Panc1 (cell line): ENCODE results near the gene BRINP3.

Source experiments
- CTCF ChIP-seq: fragments of 450-650 bp; IDR thresholded peaks from 2 replicates; pipeline ENCODE4 v1.5.1; 2017; ENCODE audit warnings: mild to moderate bottlenecking
- POLR2AphosphoS5 ChIP-seq: IDR thresholded peaks from 2 replicates; pipeline ENCODE4 v1.6.1; 2012; ENCODE audit warnings: mild to moderate bottlenecking, low read depth, low read length, moderate library complexity
- REST ChIP-seq, 2 experiments: IDR thresholded peaks; 2 replicates each; pipeline ENCODE4 v1.6.1; 2011 to 2012; ENCODE audit warnings: low read depth in 2 of 2, control low read depth in 1 of 2, low read length in 1 of 2, mild to moderate bottlenecking in 1 of 2, moderate library complexity in 1 of 2; ENCODE audit not compliant: insufficient read depth in 1 of 2

GRCh38 chr1:190068304-190068703 is 409.4 kb downstream of the BRINP3 start:
- TF ChIP-seq CTCF (no peak), POLR2AphosphoS5 (no peak), REST (IDR thresholded peaks at IDR 0.05; ENCODE audit: insufficient read depth in 1 of 2, low read depth in 2 of 2, low read length in 1 of 2) (no peak)
